Fibroblast of lung (primary cell): ENCODE results near the gene ZSCAN25. TPM values are rescaled to one million over a fixed set of nuclear protein-coding genes. Genes with fewer than 3 reads are reported as not detected.
A peak's percentile ranks its signal among the peaks of the same experiment; 100 is the strongest.

Experiments
- DNase-seq, 2 donors: peaks; one replicate each; pipeline versions ENCODE4 v3.0.0 to v3.0.0-alpha.2; 2010; ENCODE audit warnings: low read depth in 2 of 2
- H2AFZ ChIP-seq: 2 replicates; pipeline ENCODE4 v1.5.1; 2012; ENCODE audit warnings: low read length, control low read depth, inconsistent platforms
- H3K27ac ChIP-seq: 2 replicates; pipeline ENCODE4 v1.5.1; 2011; ENCODE audit warnings: low read length, control low read depth; ENCODE audit not compliant: insufficient read depth
- H3K27me3 ChIP-seq: 2 replicates; pipeline ENCODE4 v1.5.1; 2011; ENCODE audit warnings: mild to moderate bottlenecking, low read length; ENCODE audit not compliant: control insufficient read depth, insufficient read depth
- H3K36me3 ChIP-seq: 2 replicates; pipeline ENCODE4 v1.5.1; 2011; ENCODE audit warnings: low read length; ENCODE audit not compliant: control insufficient read depth, insufficient read depth
- H3K4me1 ChIP-seq: 2 replicates; pipeline ENCODE4 v1.5.1; 2011; ENCODE audit warnings: low read length; ENCODE audit not compliant: control insufficient read depth, insufficient read depth; ENCODE audit errors: extremely low read depth
- H3K4me2 ChIP-seq: 2 replicates; pipeline ENCODE4 v1.5.1; 2011; ENCODE audit warnings: low read length, control low read depth; ENCODE audit not compliant: insufficient read depth; ENCODE audit errors: extremely low read depth
- H3K4me3 ChIP-seq, 4 experiments: fragments of 200-600 bp in 1 of 4; sonication (generic) in 1 of 4; replicated peaks in 1 of 4; 2 replicates each; pipeline ENCODE4 v1.5.1; 2011 to 2016; ENCODE audit warnings: low read length in 4 of 4, low read depth in 3 of 4, mild to moderate bottlenecking in 3 of 4, control low read depth in 2 of 4, inconsistent platforms in 1 of 4, mixed read lengths in 1 of 4; ENCODE audit not compliant: insufficient read depth in 1 of 4; ENCODE audit errors: control extremely low read depth in 1 of 4
- H3K79me2 ChIP-seq: 2 replicates; pipeline ENCODE4 v1.5.1; 2012; ENCODE audit warnings: mild to moderate bottlenecking, low read length, inconsistent platforms; ENCODE audit not compliant: control insufficient read depth, insufficient read depth
- H3K9ac ChIP-seq: 2 replicates; pipeline ENCODE4 v1.5.1; 2011; ENCODE audit warnings: mild to moderate bottlenecking, low read length, control low read depth; ENCODE audit not compliant: insufficient read depth
- H3K9me3 ChIP-seq: 2 replicates; pipeline ENCODE4 v1.5.1; 2012; ENCODE audit warnings: low read depth, low read length; ENCODE audit not compliant: control insufficient read depth, insufficient read depth
- H4K20me1 ChIP-seq: 2 replicates; pipeline ENCODE4 v1.5.1; 2011; ENCODE audit warnings: low read length; ENCODE audit not compliant: control insufficient read depth, insufficient read depth; ENCODE audit errors: extremely low read depth
- EZH2 ChIP-seq: IDR thresholded peaks from 2 replicates; pipeline ENCODE4 v1.5.1; 2012; ENCODE audit warnings: low read length, control low read depth, mild to moderate bottlenecking; ENCODE audit errors: missing control alignments
- polyA plus RNA-seq, 2 donors: library from polyadenylated mRNA; depleted of rRNA in 1 of 2; stranded (reverse) in 1 of 2; unstranded in 1 of 2; fragments of >200 nt; gene quantifications; 2 replicates each; pipeline ENCODE4 v1.2.1, GENCODE V29; 2011 to 2012; ENCODE audit warnings: missing spikeins in 1 of 2
- total RNA-seq: library from RNA; depleted of rRNA; stranded (reverse); fragments of >200 nt; gene quantifications from 2 replicates; pipeline ENCODE4 v1.2.1, GENCODE V29; 2014
- TF ChIP-seq, protein P1 (sequence below), 2 donors: IDR thresholded peaks in 1 of 2; conservative IDR thresholded peaks in 1 of 2; 1 replicate in 1 of 2; 2 replicates in 1 of 2; pipeline ENCODE4 v1.5.1; 2011 to 2012; ENCODE audit warnings: low read length in 2 of 2, control low read depth in 1 of 2, inconsistent platforms in 1 of 2, low read depth in 1 of 2, mild to moderate bottlenecking in 1 of 2

The ZSCAN25 gene
- total and polyA plus RNA-seq, 2 donors (not counting 1 experiment from before 2014, with no cell fraction given): 5.4 to 10.2 TPM

DNA sequence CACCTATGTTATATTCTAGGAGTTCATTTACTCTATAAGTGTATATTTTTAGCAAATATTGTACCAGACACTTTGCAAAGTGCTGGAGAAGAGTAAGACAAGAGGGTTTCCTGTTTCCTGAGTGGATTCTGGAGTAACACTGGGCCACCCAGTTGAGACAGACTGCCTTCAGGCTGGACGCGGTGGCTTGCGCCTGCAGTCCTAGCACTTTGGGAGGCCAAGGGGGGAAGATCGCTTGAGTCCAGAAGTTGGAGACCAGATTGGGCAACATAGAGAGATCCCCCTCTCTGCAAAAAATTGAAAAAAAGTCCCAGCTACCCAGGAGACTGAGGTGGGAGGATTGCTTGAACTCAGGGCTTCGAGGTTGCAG is 772 bp upstream of the ZSCAN25 start:
- Histone ChIP-seq H3K36me3 (peaks cover 9% of the 10 kb centered on the region), H3K27ac (no peak overlapping the region), H3K4me2 (peak overlapping the region; percentile 84), H3K4me3 (peak overlapping the region in 3 of 4 experiments; percentile 74 to 97 (median 93)), H4K20me1 (no peaks in the 10 kb centered on the region), H3K4me1 (peaks cover 2% of the 10 kb centered on the region), H3K79me2 (peaks cover 11% of the 10 kb centered on the region), H2AFZ (peak overlapping the region; percentile 100), H3K27me3 (no peaks in the 10 kb centered on the region), H3K9me3 (no peaks in the 10 kb centered on the region), H3K9ac (no peak overlapping the region)
- no peak for DNase-seq
- TF ChIP-seq, protein P1, sequence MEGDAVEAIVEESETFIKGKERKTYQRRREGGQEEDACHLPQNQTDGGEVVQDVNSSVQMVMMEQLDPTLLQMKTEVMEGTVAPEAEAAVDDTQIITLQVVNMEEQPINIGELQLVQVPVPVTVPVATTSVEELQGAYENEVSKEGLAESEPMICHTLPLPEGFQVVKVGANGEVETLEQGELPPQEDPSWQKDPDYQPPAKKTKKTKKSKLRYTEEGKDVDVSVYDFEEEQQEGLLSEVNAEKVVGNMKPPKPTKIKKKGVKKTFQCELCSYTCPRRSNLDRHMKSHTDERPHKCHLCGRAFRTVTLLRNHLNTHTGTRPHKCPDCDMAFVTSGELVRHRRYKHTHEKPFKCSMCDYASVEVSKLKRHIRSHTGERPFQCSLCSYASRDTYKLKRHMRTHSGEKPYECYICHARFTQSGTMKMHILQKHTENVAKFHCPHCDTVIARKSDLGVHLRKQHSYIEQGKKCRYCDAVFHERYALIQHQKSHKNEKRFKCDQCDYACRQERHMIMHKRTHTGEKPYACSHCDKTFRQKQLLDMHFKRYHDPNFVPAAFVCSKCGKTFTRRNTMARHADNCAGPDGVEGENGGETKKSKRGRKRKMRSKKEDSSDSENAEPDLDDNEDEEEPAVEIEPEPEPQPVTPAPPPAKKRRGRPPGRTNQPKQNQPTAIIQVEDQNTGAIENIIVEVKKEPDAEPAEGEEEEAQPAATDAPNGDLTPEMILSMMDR (conservative IDR thresholded peaks at IDR 0.05 in 1 of 2, IDR thresholded peaks at IDR 0.05 in 1 of 2; ENCODE audit: low read depth in 1 of 2, low read length in 2 of 2): no peak
- no peak for TF ChIP-seq EZH2

DNA sequence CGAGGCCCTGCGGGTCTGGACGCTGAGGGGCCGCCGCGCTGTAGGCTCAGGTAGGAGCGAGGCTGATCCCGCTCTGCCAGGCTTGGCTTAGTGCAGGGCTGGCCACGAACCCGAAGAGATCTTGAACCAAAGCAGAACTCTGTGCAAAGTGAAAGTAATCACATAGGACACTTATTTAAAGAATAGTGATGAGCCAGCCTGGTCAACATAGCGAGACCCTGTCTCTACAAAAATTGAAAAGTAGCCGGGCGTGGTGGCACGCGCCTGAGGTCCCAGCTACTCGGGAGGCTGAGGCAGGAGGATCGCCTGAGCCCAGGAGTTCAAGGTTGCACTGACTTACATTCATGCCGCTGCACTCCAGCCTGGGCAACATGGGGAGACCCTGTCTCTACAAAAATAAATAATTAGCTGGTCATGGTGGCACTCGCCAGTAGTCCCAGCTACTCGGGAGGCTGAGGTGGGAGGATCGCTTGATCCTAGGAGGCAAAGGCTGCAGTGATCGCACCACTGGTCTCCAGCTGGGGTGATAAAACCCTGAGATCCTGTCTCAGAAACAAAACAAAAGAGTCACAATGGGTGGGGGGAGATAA is 541 bp downstream of the ZSCAN25 start:
- peak overlapping the region; percentile 73 for H3K27ac ChIP-seq
- no peak for TF ChIP-seq EZH2
- TF ChIP-seq, protein P1 (conservative IDR thresholded peaks at IDR 0.05 in 1 of 2, IDR thresholded peaks at IDR 0.05 in 1 of 2; ENCODE audit: low read depth in 1 of 2, low read length in 2 of 2): no peak
- peaks cover 14% of the 10 kb centered on the region for H3K36me3 ChIP-seq
- no peaks in the 10 kb centered on the region for H3K27me3 ChIP-seq
- DNase-seq: no peak
- H3K4me1 ChIP-seq: peaks cover 2% of the 10 kb centered on the region
- H3K9ac ChIP-seq: peak overlapping the region; percentile 87
- no peaks in the 10 kb centered on the region for H3K9me3 ChIP-seq
- H3K4me3 ChIP-seq: peak overlapping the region; percentile 74 to 97 (median 86)
- H3K79me2 ChIP-seq: peaks cover 11% of the 10 kb centered on the region
- peak overlapping the region; percentile 100 for H2AFZ ChIP-seq
- H4K20me1 ChIP-seq: no peaks in the 10 kb centered on the region
- H3K4me2 ChIP-seq: peak overlapping the region; percentile 77

DNA sequence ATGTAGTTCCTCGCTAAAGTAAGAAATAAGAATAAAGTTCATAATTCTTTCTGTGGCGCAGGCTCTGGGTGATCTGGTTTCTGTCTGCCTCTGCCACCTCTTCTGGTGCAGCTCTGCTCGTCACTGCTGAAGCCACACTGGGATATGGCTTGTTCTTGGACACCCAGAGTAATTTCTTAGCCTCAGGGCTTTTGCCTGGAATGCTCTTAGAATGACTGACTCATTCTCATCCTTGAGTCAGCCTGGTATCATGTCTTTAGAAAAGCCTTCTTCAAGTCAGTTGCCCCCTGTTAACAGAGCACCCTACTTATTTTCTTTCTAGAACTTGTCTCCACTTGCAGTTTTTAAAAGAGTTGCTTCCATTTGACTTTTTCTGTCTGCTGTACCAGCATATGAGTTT is 2.0 kb downstream of the ZSCAN25 start:
- Histone ChIP-seq H3K27ac (no peak overlapping the region), H3K9ac (no peak overlapping the region), H3K4me1 (peaks cover 2% of the 10 kb centered on the region), H2AFZ (no peak overlapping the region), H3K27me3 (no peaks in the 10 kb centered on the region), H3K9me3 (no peaks in the 10 kb centered on the region), H3K4me2 (no peak overlapping the region), H4K20me1 (no peaks in the 10 kb centered on the region), H3K36me3 (peaks cover 17% of the 10 kb centered on the region), H3K4me3 (no peak overlapping the region), H3K79me2 (peaks cover 11% of the 10 kb centered on the region)
- DNase-seq: peak in 1 of 2 donors; percentile 21
- TF ChIP-seq, protein P1 (conservative IDR thresholded peaks at IDR 0.05 in 1 of 2, IDR thresholded peaks at IDR 0.05 in 1 of 2; ENCODE audit: low read depth in 1 of 2, low read length in 2 of 2): no peak
- TF ChIP-seq EZH2: no peak
